ENCODE measurements around the gene PHF24.

The PHF24 gene

GRCh38 chr9:34961574-34962490 is 3.7 kb downstream of the PHF24 start:
- Histone ChIP-seq H3K27ac (ENCODE audit: low read depth, low read length) (no peak overlapping the region), H3K9ac (ENCODE audit: low read length) (no peak overlapping the region), H3K4me3 (ENCODE audit: low read depth in 1 of 2, low read length in 2 of 2) (no peak overlapping the region), H3K9me3 (ENCODE audit: low read length) (no peaks in the 10 kb centered on the region), H3K36me3 (ENCODE audit: insufficient read depth, low read length) (no peaks in the 10 kb centered on the region), H3K4me1 (ENCODE audit: insufficient read depth, low read length) (no peaks in the 10 kb centered on the region), H3K27me3 (ENCODE audit: control insufficient read depth in 1 of 2, insufficient read depth in 2 of 2, low read length in 2 of 2) (peaks cover 16 to 24% of the 10 kb centered on the region in 2 donors)

GRCh38 chr9:34962546-34962945 is 4.5 kb downstream of the PHF24 start:
- H3K27ac ChIP-seq (ENCODE audit: low read depth, low read length) = no peak overlapping the region
- H3K4me3 ChIP-seq (ENCODE audit: low read depth in 1 of 2, low read length in 2 of 2) = no peak overlapping the region
- H3K9me3 ChIP-seq (ENCODE audit: low read length) = no peaks in the 10 kb centered on the region
- no peaks in the 10 kb centered on the region for H3K4me1 ChIP-seq (ENCODE audit: insufficient read depth, low read length)
- H3K27me3 ChIP-seq (ENCODE audit: control insufficient read depth in 1 of 2, insufficient read depth in 2 of 2, low read length in 2 of 2) = peaks cover 9 to 24% of the 10 kb centered on the region in 2 donors
- no peaks in the 10 kb centered on the region for H3K36me3 ChIP-seq (ENCODE audit: insufficient read depth, low read length)
- H3K9ac ChIP-seq (ENCODE audit: low read length) = no peak overlapping the region

- Histone ChIP-seq H3K9me3 (ENCODE audit: low read length) (no peaks in the 10 kb centered on the region), H3K4me3 (ENCODE audit: low read depth in 1 of 2, low read length in 2 of 2) (no peak overlapping the region), H3K4me1 (ENCODE audit: insufficient read depth, low read length) (no peaks in the 10 kb centered on the region), H3K27ac (ENCODE audit: low read depth, low read length) (no peak overlapping the region), H3K27me3 (ENCODE audit: control insufficient read depth in 1 of 2, insufficient read depth in 2 of 2, low read length in 2 of 2) (peaks cover 5 to 18% of the 10 kb centered on the region in 2 donors), H3K36me3 (ENCODE audit: insufficient read depth, low read length) (no peaks in the 10 kb centered on the region), H3K9ac (ENCODE audit: low read length) (no peak overlapping the region)
Observed at GRCh38 chr9:34963552-34963951, 5.5 kb downstream of the PHF24 start.

- Histone ChIP-seq H3K9ac (ENCODE audit: low read length) (no peak overlapping the region), H3K4me3 (ENCODE audit: low read depth in 1 of 2, low read length in 2 of 2) (no peak overlapping the region), H3K36me3 (ENCODE audit: insufficient read depth, low read length) (no peaks in the 10 kb centered on the region), H3K9me3 (ENCODE audit: low read length) (no peaks in the 10 kb centered on the region), H3K27me3 (ENCODE audit: control insufficient read depth in 1 of 2, insufficient read depth in 2 of 2, low read length in 2 of 2) (peaks cover 3 to 12% of the 10 kb centered on the region in 2 donors), H3K4me1 (ENCODE audit: insufficient read depth, low read length) (no peaks in the 10 kb centered on the region), H3K27ac (ENCODE audit: low read depth, low read length) (no peak overlapping the region)
Observed at GRCh38 chr9:34964458-34964857, 6.4 kb downstream of the PHF24 start.

GRCh38 chr9:34971146-34971811 is 13.2 kb downstream of the PHF24 start:
- Histone ChIP-seq H3K36me3 (ENCODE audit: insufficient read depth, low read length) (no peaks in the 10 kb centered on the region), H3K4me3 (ENCODE audit: low read depth in 1 of 2, low read length in 2 of 2) (no peak overlapping the region), H3K4me1 (ENCODE audit: insufficient read depth, low read length) (no peaks in the 10 kb centered on the region), H3K9me3 (ENCODE audit: low read length) (no peaks in the 10 kb centered on the region), H3K27ac (ENCODE audit: low read depth, low read length) (no peak overlapping the region), H3K9ac (ENCODE audit: low read length) (no peak overlapping the region), H3K27me3 (ENCODE audit: control insufficient read depth in 1 of 2, insufficient read depth in 2 of 2, low read length in 2 of 2) (peaks cover 0 to 8% of the 10 kb centered on the region in 2 donors)

GRCh38 chr9:34974664-34975063 is 16.6 kb downstream of the PHF24 start:
- no peak overlapping the region for H3K27ac ChIP-seq (ENCODE audit: low read depth, low read length)
- H3K9ac ChIP-seq (ENCODE audit: low read length) = no peak overlapping the region
- no peaks in the 10 kb centered on the region for H3K4me1 ChIP-seq (ENCODE audit: insufficient read depth, low read length)
- no peaks in the 10 kb centered on the region for H3K27me3 ChIP-seq (ENCODE audit: control insufficient read depth in 1 of 2, insufficient read depth in 2 of 2, low read length in 2 of 2)
- no peaks in the 10 kb centered on the region for H3K9me3 ChIP-seq (ENCODE audit: low read length)
- no peaks in the 10 kb centered on the region for H3K36me3 ChIP-seq (ENCODE audit: insufficient read depth, low read length)
- no peak overlapping the region for H3K4me3 ChIP-seq (ENCODE audit: low read depth in 1 of 2, low read length in 2 of 2)

- H3K9ac ChIP-seq (ENCODE audit: low read length) = no peak overlapping the region
- no peak overlapping the region for H3K4me3 ChIP-seq (ENCODE audit: low read depth in 1 of 2, low read length in 2 of 2)
- H3K27ac ChIP-seq (ENCODE audit: low read depth, low read length) = no peak overlapping the region
Observed at GRCh38 chr9:34976441-34976840, 18.4 kb downstream of the PHF24 start.

GRCh38 chr9:34976992-34977391 is 18.9 kb downstream of the PHF24 start:
- H3K36me3 ChIP-seq (ENCODE audit: insufficient read depth, low read length) = no peaks in the 10 kb centered on the region
- H3K9ac ChIP-seq (ENCODE audit: low read length) = no peak overlapping the region
- H3K4me1 ChIP-seq (ENCODE audit: insufficient read depth, low read length) = no peaks in the 10 kb centered on the region
- H3K4me3 ChIP-seq (ENCODE audit: low read depth in 1 of 2, low read length in 2 of 2) = no peak overlapping the region
- no peaks in the 10 kb centered on the region for H3K27me3 ChIP-seq (ENCODE audit: control insufficient read depth in 1 of 2, insufficient read depth in 2 of 2, low read length in 2 of 2)
- no peaks in the 10 kb centered on the region for H3K9me3 ChIP-seq (ENCODE audit: low read length)
- H3K27ac ChIP-seq (ENCODE audit: low read depth, low read length) = no peak overlapping the region

More at GRCh38 chr9:34976441-34976840, 18.4 kb downstream of the PHF24 start:
- H3K36me3 ChIP-seq (ENCODE audit: insufficient read depth, low read length) = no peaks in the 10 kb centered on the region
- no peaks in the 10 kb centered on the region for H3K4me1 ChIP-seq (ENCODE audit: insufficient read depth, low read length)
- no peaks in the 10 kb centered on the region for H3K27me3 ChIP-seq (ENCODE audit: control insufficient read depth in 1 of 2, insufficient read depth in 2 of 2, low read length in 2 of 2)
- no peaks in the 10 kb centered on the region for H3K9me3 ChIP-seq (ENCODE audit: low read length)

- no peak overlapping the region for H3K9ac ChIP-seq (ENCODE audit: low read length)
- H3K27me3 ChIP-seq (ENCODE audit: control insufficient read depth in 1 of 2, insufficient read depth in 2 of 2, low read length in 2 of 2) = no peaks in the 10 kb centered on the region
- no peak overlapping the region for H3K27ac ChIP-seq (ENCODE audit: low read depth, low read length)
Observed at GRCh38 chr9:34980181-34980761, 22.2 kb downstream of the PHF24 start.

GRCh38 chr9:34982361-34982760 is 24.3 kb downstream of the PHF24 start:
- no peaks in the 10 kb centered on the region for H3K36me3 ChIP-seq (ENCODE audit: insufficient read depth, low read length)
- H3K4me1 ChIP-seq (ENCODE audit: insufficient read depth, low read length) = no peaks in the 10 kb centered on the region
- no peaks in the 10 kb centered on the region for H3K9me3 ChIP-seq (ENCODE audit: low read length)
- H3K4me3 ChIP-seq (ENCODE audit: low read depth in 1 of 2, low read length in 2 of 2) = no peak overlapping the region
- no peaks in the 10 kb centered on the region for H3K27me3 ChIP-seq (ENCODE audit: control insufficient read depth in 1 of 2, insufficient read depth in 2 of 2, low read length in 2 of 2)
- no peak overlapping the region for H3K27ac ChIP-seq (ENCODE audit: low read depth, low read length)
- no peak overlapping the region for H3K9ac ChIP-seq (ENCODE audit: low read length)

More at GRCh38 chr9:34980181-34980761, 22.2 kb downstream of the PHF24 start:
- Histone ChIP-seq H3K4me1 (ENCODE audit: insufficient read depth, low read length) (no peaks in the 10 kb centered on the region), H3K36me3 (ENCODE audit: insufficient read depth, low read length) (no peaks in the 10 kb centered on the region), H3K9me3 (ENCODE audit: low read length) (no peaks in the 10 kb centered on the region), H3K4me3 (ENCODE audit: low read depth in 1 of 2, low read length in 2 of 2) (no peak overlapping the region)

GRCh38 chr9:34983209-34983608 is 25.1 kb downstream of the PHF24 start:
- Histone ChIP-seq H3K27me3 (ENCODE audit: control insufficient read depth in 1 of 2, insufficient read depth in 2 of 2, low read length in 2 of 2) (no peaks in the 10 kb centered on the region), H3K27ac (ENCODE audit: low read depth, low read length) (no peak overlapping the region), H3K9me3 (ENCODE audit: low read length) (no peaks in the 10 kb centered on the region), H3K9ac (ENCODE audit: low read length) (no peak overlapping the region), H3K36me3 (ENCODE audit: insufficient read depth, low read length) (no peaks in the 10 kb centered on the region), H3K4me3 (ENCODE audit: low read depth in 1 of 2, low read length in 2 of 2) (no peak overlapping the region), H3K4me1 (ENCODE audit: insufficient read depth, low read length) (no peaks in the 10 kb centered on the region)
